ENCODE results near the gene TULP3.
"Not testable (repeated sequence)": the region's sequence is repeated elsewhere in the genome, so short reads cannot be mapped to it uniquely, and the experiment has no call there.

The TULP3 gene, protein sequence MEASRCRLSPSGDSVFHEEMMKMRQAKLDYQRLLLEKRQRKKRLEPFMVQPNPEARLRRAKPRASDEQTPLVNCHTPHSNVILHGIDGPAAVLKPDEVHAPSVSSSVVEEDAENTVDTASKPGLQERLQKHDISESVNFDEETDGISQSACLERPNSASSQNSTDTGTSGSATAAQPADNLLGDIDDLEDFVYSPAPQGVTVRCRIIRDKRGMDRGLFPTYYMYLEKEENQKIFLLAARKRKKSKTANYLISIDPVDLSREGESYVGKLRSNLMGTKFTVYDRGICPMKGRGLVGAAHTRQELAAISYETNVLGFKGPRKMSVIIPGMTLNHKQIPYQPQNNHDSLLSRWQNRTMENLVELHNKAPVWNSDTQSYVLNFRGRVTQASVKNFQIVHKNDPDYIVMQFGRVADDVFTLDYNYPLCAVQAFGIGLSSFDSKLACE
- total RNA-seq, result 18.8 to 20.3 (median 19.8) reads per million in 4 experiments

GRCh38 chr12:2890388-2891239 lies at the start of gene TULP3:
TULP3 (plus strand) TSS chr12:2890891; CDS start chr12:2890948, 57 bp downstream.
- DNase-seq, result peak; percentile 99

GRCh38 chr12:2841056-2841650 lies 49.5 kb upstream of the TULP3 start:
- DNase-seq, result no peak

DNA sequence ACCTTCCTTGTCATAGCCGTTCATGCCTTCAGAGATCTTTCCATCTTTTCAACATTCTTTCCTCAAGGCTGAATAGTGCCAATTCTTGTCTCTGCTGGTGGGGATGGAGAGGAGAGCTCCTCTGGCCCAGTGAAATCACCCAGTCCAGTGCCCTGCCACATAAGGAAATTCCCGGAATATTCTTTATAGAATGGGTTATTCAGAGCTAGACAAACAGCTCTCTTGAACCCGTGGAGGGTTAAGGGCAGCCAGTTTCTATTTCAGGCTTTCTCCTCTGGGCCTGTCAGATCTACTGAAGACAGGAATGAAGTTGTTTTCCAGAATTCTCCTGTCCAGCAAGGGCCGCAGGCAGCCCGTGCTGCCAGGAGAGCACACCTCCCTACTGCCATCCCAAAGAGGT lies 47.7 kb upstream of the TULP3 start:
- no peak for DNase-seq

GRCh38 chr12:2844786-2845185 lies 45.9 kb upstream of the TULP3 start:
- DNase-seq, result no peak

DNA sequence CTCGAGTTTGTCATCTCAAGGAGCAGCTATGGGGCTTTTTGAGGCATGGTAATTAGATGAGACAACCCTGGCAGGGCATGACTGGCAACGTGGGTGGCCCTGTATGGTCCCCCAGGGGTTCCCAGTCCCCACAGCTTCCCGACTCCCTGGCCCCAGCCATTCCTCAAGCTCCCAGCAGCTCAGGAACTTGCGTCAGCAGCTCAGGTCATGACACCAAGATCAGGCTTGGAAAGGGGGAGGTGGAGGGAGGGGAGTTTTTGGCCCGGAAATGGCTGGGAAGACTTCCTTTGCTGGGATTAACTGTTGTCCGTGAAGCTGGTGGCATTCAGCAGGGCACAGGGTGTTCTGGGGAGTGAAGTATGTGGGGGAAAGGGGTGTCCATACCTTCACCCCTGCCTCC lies 45.4 kb upstream of the TULP3 start:
- DNase-seq, result no peak

DNA sequence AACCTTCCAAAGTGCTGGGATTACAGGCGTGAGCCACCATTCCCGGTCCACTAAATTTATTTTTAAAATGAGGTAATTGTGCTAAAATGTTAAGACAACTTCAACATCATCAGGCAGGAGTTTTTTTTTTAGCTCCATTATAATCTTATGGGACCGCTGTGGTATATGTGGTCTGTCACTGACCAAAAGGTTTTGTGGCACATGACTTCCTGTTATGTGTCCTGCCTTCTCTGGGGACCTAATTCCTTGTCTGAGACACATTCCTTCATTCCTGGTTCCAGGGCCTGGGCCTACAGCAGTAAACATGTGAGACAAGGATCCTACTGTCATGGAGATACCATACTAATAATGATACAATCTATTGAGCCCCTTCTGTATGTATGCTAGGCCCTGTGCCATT lies 38.8 kb upstream of the TULP3 start:
- DNase-seq, result no peak

DNA sequence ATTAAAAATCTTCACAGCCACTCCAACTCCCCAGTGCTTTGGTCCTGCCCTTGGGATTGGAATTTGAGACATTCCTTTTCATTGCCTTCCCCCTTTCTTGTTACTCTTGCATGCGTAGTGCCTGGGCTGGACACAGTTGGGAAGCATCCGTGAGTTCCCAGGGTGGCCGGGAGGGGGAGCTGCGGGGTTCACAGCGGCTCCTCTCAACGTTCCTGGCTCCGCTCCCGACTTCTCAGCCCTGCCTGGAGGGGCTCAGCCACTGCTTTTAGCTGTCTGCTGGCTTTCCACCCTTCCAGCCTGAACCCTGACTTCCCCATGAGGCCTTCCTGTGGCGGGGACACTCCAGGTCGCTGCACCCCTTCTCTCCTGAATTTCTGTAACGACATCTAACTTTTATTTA lies 37.1 kb upstream of the TULP3 start:
- DNase-seq, result peak; percentile 18

DNA sequence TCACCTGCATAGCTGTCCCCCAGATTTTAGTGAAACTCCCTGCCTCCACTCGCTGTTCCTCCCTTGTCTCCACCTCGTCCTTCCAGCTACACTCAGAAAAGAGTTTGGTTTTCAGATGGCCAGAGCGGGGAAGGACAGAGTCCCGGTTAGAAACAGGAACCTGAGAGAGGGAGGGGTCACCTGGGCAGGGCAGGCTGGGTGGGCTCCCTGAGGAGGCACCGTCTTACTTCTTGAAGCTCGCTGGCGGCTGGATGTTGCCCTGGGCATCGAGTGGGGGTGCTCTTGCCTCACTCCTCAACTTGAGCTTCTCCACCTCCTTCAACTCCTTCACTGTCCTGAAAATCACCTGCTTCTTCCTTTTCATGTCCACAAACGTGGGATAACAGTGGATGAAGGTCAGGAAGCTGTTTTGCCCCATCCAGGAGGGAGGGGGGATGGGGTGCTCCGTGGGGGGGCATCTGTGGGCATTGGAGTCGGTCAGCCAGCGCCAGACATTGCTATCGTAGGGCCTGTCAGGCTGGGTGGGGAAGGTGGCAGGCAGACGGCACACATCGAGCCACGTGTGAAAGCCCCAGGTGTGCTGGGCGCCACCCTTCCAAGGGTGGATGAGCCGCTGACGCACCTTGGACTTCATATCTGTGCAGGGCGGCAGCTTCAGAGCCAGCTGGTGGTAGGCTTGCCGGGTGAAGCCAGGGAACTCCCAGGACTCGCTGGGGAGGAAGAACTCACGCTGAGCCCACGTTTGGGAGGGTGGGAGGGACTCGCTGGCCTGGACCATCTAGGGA lies 35.8 kb upstream of the TULP3 start:
- DNase-seq, result no peak

GRCh38 chr12:2855546-2855945 lies 35.1 kb upstream of the TULP3 start:
- no peak for DNase-seq

GRCh38 chr12:2856051-2856450 lies 34.6 kb upstream of the TULP3 start:
- DNase-seq, result no peak

DNA sequence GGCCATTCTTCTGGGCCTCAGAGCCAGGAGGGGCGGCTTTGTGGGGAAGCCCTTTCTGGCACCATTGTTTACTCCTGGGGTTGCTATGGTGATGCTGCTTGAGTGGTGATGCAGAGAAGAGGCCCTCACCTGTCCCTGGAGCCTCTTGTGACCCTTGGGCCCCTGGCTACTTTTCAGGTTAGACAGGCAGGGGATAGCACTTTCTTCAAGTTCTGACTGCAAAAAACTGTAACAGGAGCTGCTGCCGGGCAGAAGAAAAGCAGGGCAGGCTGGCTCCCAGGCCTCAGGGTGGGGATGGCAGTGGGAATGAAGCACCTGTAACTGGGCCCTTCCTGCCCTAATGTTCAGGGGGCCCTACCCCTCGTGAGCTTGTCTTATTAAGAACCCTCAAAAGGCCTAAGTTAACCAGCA lies 33.7 kb upstream of the TULP3 start, which contains the start of gene TEX52:
TSS of gene TEX52 (minus strand) at position 19 of the 411 bp plus-strand sequence. CDS start at position 6, 13 bp downstream.
- DNase-seq, result no peak

GRCh38 chr12:2857576-2857975 lies 33.1 kb upstream of the TULP3 start:
- no peak for DNase-seq

DNA sequence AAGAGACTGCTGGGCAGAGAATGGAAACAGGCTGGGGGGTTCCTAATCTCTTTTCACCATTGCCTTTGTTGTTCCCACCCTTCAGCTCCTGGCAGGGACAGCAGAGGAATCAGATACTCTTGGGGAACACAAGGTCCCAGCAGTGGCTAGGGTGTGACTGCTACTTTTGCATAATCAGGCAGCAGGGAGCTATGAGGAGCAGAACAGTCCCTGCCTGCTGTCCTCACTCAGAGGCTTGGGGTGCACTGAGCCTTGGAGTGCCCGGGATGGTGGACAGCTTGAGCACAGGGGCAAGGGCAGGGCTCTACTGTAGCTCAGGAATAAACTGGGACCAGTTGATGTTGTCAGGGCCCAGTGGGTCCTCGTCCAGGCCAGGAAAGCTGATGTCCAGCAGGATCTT lies 32.4 kb upstream of the TULP3 start:
- DNase-seq, result no peak

- no peak for DNase-seq
Observed at GRCh38 chr12:2858944-2859421, 31.7 kb upstream of the TULP3 start.

DNA sequence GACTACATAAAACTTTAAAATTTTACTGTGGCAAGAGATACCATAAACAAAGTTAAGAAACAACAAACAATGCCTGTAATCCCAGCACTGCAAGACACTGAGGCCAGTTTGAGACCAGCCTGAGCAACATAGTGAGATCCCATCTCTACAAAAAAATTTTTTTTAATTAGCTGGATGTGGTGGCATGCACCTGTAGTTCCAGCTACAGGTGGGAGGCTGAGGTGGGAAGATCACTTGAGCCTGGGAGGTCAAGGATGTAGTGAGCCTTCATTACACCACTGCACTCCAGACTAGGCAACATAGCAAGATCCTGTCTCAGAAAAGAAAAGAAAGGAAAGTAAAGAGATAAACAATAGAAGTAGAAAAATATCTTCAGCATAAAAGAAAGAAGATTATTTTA lies 30.5 kb upstream of the TULP3 start:
- DNase-seq, result no peak

DNA sequence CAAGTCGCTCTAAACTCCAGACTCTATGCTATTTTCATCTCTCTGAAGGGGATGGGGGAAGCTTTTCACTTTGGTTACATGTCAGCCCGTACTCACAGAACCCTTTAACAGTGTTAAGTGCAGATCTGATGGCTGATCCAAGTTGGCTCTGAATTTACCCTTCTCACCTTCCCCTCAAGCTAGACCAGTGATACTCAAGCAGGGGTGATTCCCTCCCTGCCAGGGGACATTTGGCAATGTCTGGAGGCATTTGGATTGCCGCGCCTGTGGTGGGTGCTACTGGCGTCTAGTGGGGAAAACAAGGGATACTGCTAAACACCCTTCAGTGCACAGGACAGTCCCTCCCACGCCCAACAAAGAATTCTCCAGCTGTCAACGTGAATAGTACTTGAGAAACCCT lies 27.8 kb upstream of the TULP3 start:
- DNase-seq, result no peak

- DNase-seq, result not testable (repeated sequence)
Observed at GRCh38 chr12:2863402-2863801, 27.3 kb upstream of the TULP3 start.

GRCh38 chr12:2864198-2864597 lies 26.5 kb upstream of the TULP3 start:
- no peak for DNase-seq

DNA sequence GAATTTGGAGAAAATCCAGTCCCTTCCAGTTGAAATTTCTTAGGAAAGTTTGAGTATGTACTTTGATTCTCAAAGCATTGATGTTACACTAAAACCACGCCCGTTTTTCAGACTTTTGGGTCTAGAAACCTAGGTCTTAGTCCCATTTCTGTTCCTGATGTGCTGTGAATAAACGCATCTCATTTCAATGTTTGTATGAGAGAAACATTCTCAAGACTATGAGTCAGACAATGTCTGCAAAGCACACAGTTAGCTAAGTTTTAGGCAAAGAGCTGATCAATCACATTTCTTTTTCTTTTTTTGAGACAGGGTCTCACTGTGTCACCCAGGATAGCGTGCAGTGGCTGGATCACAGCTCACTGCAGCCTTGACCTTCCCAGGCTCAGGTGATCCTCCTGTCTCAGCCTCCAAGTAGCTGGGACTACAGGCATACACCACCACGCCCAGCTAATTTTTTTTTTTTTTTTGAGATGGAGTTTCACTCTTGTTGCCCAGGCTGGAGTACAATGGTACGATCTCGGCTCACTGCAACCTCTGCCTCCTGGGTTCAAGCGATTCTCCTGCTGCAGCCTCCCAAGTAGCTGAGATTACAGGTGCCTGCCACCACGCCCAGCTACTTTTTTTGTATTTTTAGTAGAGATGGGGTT lies 21.6 kb upstream of the TULP3 start:
- not testable (repeated sequence) for DNase-seq

DNA sequence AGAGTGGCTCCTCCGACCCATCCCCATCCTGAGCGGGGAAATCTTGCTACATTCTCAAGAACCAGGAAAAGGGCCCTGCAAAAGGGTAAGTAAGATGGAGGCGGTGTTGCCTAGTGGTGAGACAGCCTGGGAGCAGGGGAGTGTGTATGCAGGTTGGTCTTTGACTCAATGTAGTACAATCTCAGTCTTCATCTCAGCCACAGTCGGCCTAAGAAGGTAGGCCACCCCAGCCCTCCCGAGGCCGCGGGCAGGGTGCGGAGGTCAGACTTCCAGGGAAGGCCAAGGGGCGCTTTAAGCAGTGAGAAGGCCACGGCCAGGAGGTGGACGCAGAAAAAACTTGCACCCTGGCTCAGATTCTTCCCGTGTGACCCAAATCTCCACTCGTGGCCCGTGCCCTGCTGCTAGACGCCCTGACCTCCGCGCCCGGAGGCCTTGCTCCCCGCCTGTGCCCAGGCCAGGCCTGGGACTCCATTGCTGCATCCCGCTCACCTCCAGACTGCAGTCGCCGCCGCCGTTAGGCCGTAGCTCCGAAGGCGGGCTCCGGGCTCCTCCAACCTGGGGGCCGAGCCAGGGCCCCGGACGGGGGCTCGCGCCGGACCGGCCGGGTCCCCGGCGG lies 14.2 kb upstream of the TULP3 start:
- DNase-seq, result no peak

Measured in effector CD8-positive, alpha-beta T cell (primary cell).